ENCODE measurements around the gene OTUD5.

Gene OTUD5

DNA sequence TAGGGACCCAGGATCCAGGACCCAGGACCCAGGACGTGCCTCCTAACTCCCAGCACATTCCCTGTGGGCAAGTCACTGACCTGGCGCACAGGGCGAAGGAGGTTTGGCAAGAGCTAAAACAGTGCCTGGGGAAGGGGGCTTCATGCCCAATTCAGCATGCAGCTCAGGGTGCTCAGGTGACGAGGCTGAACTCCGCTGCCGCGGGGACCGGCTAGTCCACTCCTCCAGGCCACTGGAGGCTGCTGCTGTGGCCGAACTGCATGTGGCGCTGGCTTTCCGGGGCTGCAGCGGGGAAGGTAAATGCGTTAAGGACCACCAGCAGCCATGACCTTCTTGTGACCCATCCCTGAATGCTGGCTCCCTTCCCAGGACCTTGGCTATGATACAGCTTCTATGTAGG lies 33.6 kb downstream of the OTUD5 start:
- DNase-seq (ENCODE audit: low spot score), result no peak
- TF ChIP-seq, protein P1, sequence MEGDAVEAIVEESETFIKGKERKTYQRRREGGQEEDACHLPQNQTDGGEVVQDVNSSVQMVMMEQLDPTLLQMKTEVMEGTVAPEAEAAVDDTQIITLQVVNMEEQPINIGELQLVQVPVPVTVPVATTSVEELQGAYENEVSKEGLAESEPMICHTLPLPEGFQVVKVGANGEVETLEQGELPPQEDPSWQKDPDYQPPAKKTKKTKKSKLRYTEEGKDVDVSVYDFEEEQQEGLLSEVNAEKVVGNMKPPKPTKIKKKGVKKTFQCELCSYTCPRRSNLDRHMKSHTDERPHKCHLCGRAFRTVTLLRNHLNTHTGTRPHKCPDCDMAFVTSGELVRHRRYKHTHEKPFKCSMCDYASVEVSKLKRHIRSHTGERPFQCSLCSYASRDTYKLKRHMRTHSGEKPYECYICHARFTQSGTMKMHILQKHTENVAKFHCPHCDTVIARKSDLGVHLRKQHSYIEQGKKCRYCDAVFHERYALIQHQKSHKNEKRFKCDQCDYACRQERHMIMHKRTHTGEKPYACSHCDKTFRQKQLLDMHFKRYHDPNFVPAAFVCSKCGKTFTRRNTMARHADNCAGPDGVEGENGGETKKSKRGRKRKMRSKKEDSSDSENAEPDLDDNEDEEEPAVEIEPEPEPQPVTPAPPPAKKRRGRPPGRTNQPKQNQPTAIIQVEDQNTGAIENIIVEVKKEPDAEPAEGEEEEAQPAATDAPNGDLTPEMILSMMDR (IDR thresholded peaks at IDR 0.05; ENCODE audit: extremely low read depth, missing control alignments), result no peak

DNA sequence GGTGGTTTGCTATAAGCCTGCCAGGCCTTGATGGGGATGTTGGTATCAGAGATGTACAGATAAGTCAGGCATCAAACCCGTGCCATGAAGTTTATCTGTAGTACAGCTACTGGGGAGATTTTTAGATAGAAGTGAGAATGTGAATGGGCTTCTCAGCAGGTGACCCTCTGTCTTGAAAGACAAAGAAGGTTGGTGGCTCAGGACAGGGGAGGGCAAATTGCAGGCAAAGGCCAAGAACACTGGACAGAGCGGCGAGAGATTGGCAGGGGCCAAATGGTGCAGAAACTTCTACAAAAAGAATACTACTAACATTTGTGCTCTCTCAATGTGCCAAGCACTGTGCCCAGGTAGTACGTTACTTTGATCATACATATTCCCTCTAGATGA lies 36.7 kb downstream of the OTUD5 start:
- TF ChIP-seq, protein P1 (IDR thresholded peaks at IDR 0.05; ENCODE audit: extremely low read depth, missing control alignments), result no peak
- DNase-seq (ENCODE audit: low spot score), result no peak

DNA sequence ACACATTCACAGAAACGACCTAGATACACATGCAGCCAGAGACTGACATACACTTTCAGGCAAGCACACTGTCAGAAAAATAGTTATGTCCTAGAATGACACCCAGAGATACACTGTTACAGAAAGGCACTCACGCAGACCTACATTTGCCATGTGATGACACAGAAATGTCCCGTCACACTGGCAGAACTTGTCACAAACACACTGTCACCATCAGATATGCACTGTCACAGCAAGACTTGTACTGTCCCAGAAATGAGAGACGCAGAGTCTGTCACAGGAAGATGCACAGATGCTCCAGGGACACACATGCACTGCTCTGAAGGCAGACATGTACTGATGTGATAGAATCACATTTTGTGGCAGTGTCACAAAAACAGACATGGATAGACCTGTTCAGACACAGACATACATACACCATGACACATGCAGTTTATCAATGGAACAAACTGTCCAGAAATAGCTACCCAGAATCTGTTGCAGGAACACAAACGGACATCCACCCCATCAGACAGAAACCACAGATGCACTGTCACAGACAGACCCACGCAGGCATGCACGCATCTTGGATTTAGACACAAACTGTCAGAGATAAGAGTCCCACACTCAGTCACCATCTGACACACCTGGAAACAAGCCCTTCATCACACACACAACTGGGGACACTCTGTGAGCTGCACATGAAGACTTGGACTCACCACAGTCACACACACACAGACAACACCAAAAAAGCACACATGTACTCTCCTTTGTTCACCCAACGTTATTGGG lies 37.3 kb downstream of the OTUD5 start:
- TF ChIP-seq, protein P1 (IDR thresholded peaks at IDR 0.05; ENCODE audit: extremely low read depth, missing control alignments), result no peak
- DNase-seq (ENCODE audit: low spot score), result no peak

DNA sequence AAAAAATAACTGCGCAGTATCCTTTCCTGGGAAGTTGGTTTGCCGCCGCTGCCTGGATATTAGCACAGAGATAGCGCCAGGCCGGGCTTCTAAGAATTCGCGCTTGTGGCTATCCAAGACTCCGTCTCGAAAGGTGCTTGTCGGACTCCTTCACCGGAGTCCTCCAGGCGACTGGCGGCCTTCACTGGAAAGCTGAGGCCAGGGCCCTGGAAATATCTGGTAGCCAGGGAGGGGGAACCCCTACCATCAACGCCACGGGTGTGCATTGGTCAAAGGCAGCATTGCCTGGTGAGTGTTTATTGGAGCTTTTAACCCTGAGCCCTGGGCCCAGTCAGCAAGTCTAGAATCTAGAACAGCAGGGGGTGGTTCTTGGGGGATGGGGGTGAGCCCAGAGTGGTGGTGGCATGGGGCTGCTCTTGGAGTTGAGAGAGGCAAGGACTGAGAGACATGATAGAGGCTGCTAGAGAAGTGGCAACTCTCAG lies 38.0 kb downstream of the OTUD5 start:
- DNase-seq (ENCODE audit: low spot score), result no peak

DNA sequence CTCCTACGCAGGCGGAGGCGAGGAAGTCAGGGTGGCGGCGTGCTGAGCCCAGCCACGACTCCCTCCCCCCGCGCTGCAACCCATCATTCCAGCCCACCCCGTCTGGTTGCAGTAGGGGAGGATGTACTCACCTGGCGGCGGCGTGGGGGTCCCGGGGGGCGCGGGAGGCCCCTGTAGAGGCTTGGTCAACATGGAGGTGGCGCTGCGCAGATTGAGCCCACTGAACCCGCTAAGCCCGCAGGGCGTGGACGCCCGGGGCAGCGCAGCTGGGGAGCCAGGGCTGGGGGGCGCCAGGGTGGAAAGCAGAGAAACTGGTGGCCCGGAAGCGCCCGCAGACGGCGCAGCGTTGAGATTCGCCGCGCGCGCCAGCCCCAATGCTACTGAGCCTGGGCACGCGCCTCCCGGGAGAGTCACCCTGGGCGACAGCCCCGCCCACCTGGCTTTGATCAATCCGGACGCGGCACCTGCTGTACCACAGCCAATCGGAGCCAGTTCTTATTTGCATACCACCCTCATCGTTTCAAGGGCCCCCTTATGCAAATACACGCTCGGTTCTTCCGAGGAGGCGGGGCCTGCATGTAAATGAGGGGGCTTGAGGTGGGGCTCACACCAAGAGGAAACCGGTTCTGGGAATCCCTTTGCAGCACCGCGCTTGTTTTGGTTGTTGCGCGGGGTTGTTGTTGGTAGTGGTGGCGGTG lies 38.6 kb downstream of the OTUD5 start, which contains the start of gene PIM2:
PIM2 (minus strand) TSS at position 382 of the 698 bp plus-strand sequence; CDS start at position 192, 190 bp downstream.
- peak; percentile 87 for DNase-seq (ENCODE audit: low spot score)
- TF ChIP-seq, protein P1 (IDR thresholded peaks at IDR 0.05; ENCODE audit: extremely low read depth, missing control alignments), result no peak

More for the DNA sequence above, 38.0 kb downstream of the OTUD5 start:
- TF ChIP-seq, protein P1 (IDR thresholded peaks at IDR 0.05; ENCODE audit: extremely low read depth, missing control alignments), result no peak

DNA sequence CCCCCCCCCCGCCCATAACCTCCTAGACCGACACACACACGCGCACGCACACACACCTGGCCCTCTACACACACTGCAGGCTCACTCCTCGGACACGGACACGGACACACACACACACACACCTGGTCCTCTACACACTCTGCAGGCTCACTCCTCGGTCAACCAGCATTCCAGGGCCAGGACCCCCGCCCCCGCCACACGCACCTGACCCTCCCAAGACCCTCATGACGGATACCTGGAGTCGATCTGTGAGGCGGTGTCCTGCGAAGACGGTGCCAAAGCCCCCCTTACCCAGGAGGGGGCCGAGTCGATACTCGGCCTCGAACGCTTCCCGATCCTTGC lies 39.1 kb downstream of the OTUD5 start:
- TF ChIP-seq, protein P1 (IDR thresholded peaks at IDR 0.05; ENCODE audit: extremely low read depth, missing control alignments), result no peak
- no peak for DNase-seq (ENCODE audit: low spot score)

Measured in GM20000 (cell line).